WTC11 (cell line): Measurements from ENCODE around the gene ITGA6. TPM values are rescaled to one million over a fixed set of nuclear protein-coding genes. Genes with fewer than 3 reads are reported as not detected.

Experiments
- ATAC-seq: fragments of 200-7000 bp; cut with Tn5 transposase; 2 replicates; pipeline ENCODE4 v1.10.0; 2021; ENCODE audit warnings: mild to moderate bottlenecking, moderate library complexity
- CTCF ChIA-PET: fragments of 300-600 bp; sonication (Branson Sonifier 250); formaldehyde crosslinking; loops from one replicate; lab custom pipeline; 2021; ENCODE audit warnings: antibody characterized with exemption; lab: Charles Lee
- POLR2A ChIA-PET: fragments of 350-600 bp; sonication (Branson Sonifier 250); formaldehyde crosslinking; loops from one replicate; lab custom pipeline; 2021; ENCODE audit warnings: antibody characterized with exemption; lab: Charles Lee
- DNase-seq: peaks from one replicate; pipeline ENCODE4 v3.0.0; 2021; ENCODE audit warnings: low spot score
- H3K27ac Mint-ChIP-seq: 2 replicates; pipeline ENCODE4 v1.8.0; 2021; ENCODE audit warnings: mixed read lengths
- H3K27me3 Mint-ChIP-seq: 2 replicates; pipeline ENCODE4 v1.8.0; 2021; ENCODE audit warnings: low read depth, mild to moderate bottlenecking, moderate library complexity, mixed read lengths
- H3K36me3 Mint-ChIP-seq: 2 replicates; pipeline ENCODE4 v1.8.0; 2021; ENCODE audit warnings: mixed read lengths
- H3K4me1 Mint-ChIP-seq: 2 replicates; pipeline ENCODE4 v1.8.0; 2022; ENCODE audit warnings: mixed read lengths
- H3K4me3 Mint-ChIP-seq: 2 replicates; pipeline ENCODE4 v1.8.0; 2021; ENCODE audit warnings: mild to moderate bottlenecking, moderate library complexity, mixed read lengths
- H3K9me3 Mint-ChIP-seq: 2 replicates; pipeline ENCODE4 v1.8.0; 2021; ENCODE audit warnings: mixed read lengths
- CREB1 ChIP-seq: sonication (generic); formaldehyde crosslinking; IDR thresholded peaks from 2 replicates; pipeline ENCODE4 v1.8.0; 2023; ENCODE audit warnings: mild to moderate bottlenecking, missing genetic modification reagents
- ELF4 ChIP-seq: sonication (generic); formaldehyde crosslinking; IDR thresholded peaks from 2 replicates; pipeline ENCODE4 v1.8.1; 2022; ENCODE audit warnings: low read depth, mild to moderate bottlenecking, moderate library complexity, missing genetic modification reagents
- ETV6 ChIP-seq: sonication (generic); formaldehyde crosslinking; IDR thresholded peaks from 2 replicates; pipeline ENCODE4 v1.8.1; 2022; ENCODE audit warnings: mild to moderate bottlenecking, missing genetic modification reagents
- GTF2I ChIP-seq: fragments of 250-450 bp; sonication (Bioruptor Pico); conservative IDR thresholded peaks from 2 replicates; pipeline ENCODE4 v1.4.0; 2021; ENCODE audit warnings: mild to moderate bottlenecking
- NR2C2 ChIP-seq: sonication (generic); formaldehyde crosslinking; IDR thresholded peaks from 2 replicates; pipeline ENCODE4 v1.8.0; 2022; ENCODE audit warnings: mild to moderate bottlenecking, missing genetic modification reagents
- NR3C1 ChIP-seq: sonication (generic); formaldehyde crosslinking; conservative IDR thresholded peaks from 2 replicates; pipeline ENCODE4 v1.8.1; 2023; ENCODE audit warnings: low read depth, mild to moderate bottlenecking, missing genetic modification reagents
- PRRX2 ChIP-seq: fragments of 250-450 bp; sonication (Bioruptor Pico); IDR thresholded peaks from 2 replicates; pipeline ENCODE4 v1.8.0; 2021; ENCODE audit warnings: mild to moderate bottlenecking
- RORB ChIP-seq: fragments of 250-450 bp; sonication (Bioruptor Pico); IDR thresholded peaks from 2 replicates; pipeline ENCODE4 v1.9.0; 2021; ENCODE audit warnings: mild to moderate bottlenecking
- SOX15 ChIP-seq: fragments of 250-450 bp; sonication (Bioruptor Pico); IDR thresholded peaks from 2 replicates; pipeline ENCODE4 v1.9.0; 2021; ENCODE audit warnings: mild to moderate bottlenecking
- TEAD1 ChIP-seq: sonication (generic); formaldehyde crosslinking; IDR thresholded peaks from 2 replicates; pipeline ENCODE4 v1.8.0; 2022; ENCODE audit warnings: mild to moderate bottlenecking, missing genetic modification reagents
- ZNF232 ChIP-seq: sonication (generic); formaldehyde crosslinking; IDR thresholded peaks from 2 replicates; pipeline ENCODE4 v1.8.0; 2022; ENCODE audit warnings: mild to moderate bottlenecking, missing genetic modification reagents
- ZNF317 ChIP-seq: sonication (generic); formaldehyde crosslinking; IDR thresholded peaks from 2 replicates; pipeline ENCODE4 v1.8.1; 2023; ENCODE audit warnings: low read depth, mild to moderate bottlenecking, moderate library complexity, missing genetic modification reagents, borderline replicate concordance
- ZNF396 ChIP-seq: fragments of 250-450 bp; sonication (Bioruptor Pico); IDR thresholded peaks from 2 replicates; pipeline ENCODE4 v1.8.0; 2021; ENCODE audit warnings: mild to moderate bottlenecking, moderate library complexity, borderline replicate concordance
- ZNF416 ChIP-seq: fragments of 250-450 bp; sonication (Bioruptor Pico); IDR thresholded peaks from 2 replicates; pipeline ENCODE4 v1.9.0; 2021; ENCODE audit warnings: mild to moderate bottlenecking, inconsistent platforms
- total RNA-seq: library from RNA; stranded (reverse); gene quantifications from 3 replicates; pipeline ENCODE4 v1.2.3, GENCODE V29; 2021
- TF ChIP-seq, protein P1 (sequence below): fragments of 250-450 bp; sonication (Bioruptor Pico); IDR thresholded peaks from 2 replicates; pipeline ENCODE4 v1.8.0; 2021; ENCODE audit warnings: mild to moderate bottlenecking
- TF ChIP-seq, protein P2 (sequence below): sonication (generic); formaldehyde crosslinking; IDR thresholded peaks from 2 replicates; pipeline ENCODE4 v1.8.1; 2022; ENCODE audit warnings: missing genetic modification reagents, borderline replicate concordance
- TF ChIP-seq, protein P3 (sequence below): sonication (generic); formaldehyde crosslinking; IDR thresholded peaks from 2 replicates; pipeline ENCODE4 v1.8.0; 2023; ENCODE audit warnings: missing genetic modification reagents, mild to moderate bottlenecking, borderline replicate concordance
- TF ChIP-seq, protein P4 (sequence below): sonication (generic); formaldehyde crosslinking; IDR thresholded peaks from 2 replicates; pipeline ENCODE4 v1.8.1; 2023; ENCODE audit warnings: mild to moderate bottlenecking, missing genetic modification reagents, moderate library complexity
- TF ChIP-seq, protein P5 (sequence below): fragments of 250-450 bp; sonication (Bioruptor Pico); IDR thresholded peaks from 2 replicates; pipeline ENCODE4 v1.9.0; 2021; ENCODE audit warnings: mild to moderate bottlenecking
- TF ChIP-seq, protein P6 (sequence below): sonication (generic); formaldehyde crosslinking; IDR thresholded peaks from 2 replicates; pipeline ENCODE4 v1.8.1; 2023; ENCODE audit warnings: mild to moderate bottlenecking, moderate library complexity, missing genetic modification reagents

ITGA6 gene
- total RNA-seq, 1 experiment from 2014 or later: 83.6 TPM

DNA sequence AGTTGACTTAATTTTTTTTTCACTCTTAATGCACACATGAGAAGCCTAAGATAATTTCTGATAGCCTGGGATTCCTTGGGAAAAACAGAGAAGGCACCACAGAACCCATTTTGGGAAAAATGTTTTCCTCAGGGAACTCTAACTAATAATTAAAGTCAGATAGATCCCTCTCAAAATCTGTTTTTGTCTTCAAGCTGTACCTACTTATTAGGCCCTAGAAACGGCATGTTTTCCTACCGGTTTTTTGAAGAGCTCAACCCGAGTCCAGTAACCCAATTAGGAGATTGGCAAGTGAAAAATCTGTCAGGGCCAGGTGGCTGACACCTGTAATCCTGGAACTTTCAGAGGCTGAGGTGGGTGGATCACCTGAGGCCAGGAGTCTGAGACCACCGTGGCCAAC, 112.4 kb downstream of the ITGA6 start:
- CTCF ChIA-PET: no interaction called here
- Mint-ChIP-seq H3K4me3 (no peak overlapping the region), H3K27ac (no peak overlapping the region), H3K4me1 (peaks cover 11% of the 10 kb centered on the region), H3K27me3 (peaks cover 29% of the 10 kb centered on the region), H3K9me3 (peaks cover 71% of the 10 kb centered on the region), H3K36me3 (peaks cover 85% of the 10 kb centered on the region)
- no peak for TF ChIP-seq NR3C1 (CRISPR knock-in tag)
- no peak for TF ChIP-seq ZNF232 (CRISPR knock-in tag)
- TF ChIP-seq, protein P1, sequence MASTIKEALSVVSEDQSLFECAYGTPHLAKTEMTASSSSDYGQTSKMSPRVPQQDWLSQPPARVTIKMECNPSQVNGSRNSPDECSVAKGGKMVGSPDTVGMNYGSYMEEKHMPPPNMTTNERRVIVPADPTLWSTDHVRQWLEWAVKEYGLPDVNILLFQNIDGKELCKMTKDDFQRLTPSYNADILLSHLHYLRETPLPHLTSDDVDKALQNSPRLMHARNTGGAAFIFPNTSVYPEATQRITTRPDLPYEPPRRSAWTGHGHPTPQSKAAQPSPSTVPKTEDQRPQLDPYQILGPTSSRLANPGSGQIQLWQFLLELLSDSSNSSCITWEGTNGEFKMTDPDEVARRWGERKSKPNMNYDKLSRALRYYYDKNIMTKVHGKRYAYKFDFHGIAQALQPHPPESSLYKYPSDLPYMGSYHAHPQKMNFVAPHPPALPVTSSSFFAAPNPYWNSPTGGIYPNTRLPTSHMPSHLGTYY (CRISPR knock-in tag): no peak
- no peak for TF ChIP-seq RORB (CRISPR knock-in tag)
- no peak for TF ChIP-seq SOX15 (CRISPR knock-in tag)
- no peak for TF ChIP-seq ELF4
- TF ChIP-seq, protein P2, sequence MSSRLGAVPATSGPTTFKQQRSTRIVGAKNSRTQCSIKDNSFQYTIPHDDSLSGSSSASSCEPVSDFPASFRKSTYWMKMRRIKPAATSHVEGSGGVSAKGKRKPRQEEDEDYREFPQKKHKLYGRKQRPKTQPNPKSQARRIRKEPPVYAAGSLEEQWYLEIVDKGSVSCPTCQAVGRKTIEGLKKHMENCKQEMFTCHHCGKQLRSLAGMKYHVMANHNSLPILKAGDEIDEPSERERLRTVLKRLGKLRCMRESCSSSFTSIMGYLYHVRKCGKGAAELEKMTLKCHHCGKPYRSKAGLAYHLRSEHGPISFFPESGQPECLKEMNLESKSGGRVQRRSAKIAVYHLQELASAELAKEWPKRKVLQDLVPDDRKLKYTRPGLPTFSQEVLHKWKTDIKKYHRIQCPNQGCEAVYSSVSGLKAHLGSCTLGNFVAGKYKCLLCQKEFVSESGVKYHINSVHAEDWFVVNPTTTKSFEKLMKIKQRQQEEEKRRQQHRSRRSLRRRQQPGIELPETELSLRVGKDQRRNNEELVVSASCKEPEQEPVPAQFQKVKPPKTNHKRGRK: no peak
- TF ChIP-seq, protein P3, sequence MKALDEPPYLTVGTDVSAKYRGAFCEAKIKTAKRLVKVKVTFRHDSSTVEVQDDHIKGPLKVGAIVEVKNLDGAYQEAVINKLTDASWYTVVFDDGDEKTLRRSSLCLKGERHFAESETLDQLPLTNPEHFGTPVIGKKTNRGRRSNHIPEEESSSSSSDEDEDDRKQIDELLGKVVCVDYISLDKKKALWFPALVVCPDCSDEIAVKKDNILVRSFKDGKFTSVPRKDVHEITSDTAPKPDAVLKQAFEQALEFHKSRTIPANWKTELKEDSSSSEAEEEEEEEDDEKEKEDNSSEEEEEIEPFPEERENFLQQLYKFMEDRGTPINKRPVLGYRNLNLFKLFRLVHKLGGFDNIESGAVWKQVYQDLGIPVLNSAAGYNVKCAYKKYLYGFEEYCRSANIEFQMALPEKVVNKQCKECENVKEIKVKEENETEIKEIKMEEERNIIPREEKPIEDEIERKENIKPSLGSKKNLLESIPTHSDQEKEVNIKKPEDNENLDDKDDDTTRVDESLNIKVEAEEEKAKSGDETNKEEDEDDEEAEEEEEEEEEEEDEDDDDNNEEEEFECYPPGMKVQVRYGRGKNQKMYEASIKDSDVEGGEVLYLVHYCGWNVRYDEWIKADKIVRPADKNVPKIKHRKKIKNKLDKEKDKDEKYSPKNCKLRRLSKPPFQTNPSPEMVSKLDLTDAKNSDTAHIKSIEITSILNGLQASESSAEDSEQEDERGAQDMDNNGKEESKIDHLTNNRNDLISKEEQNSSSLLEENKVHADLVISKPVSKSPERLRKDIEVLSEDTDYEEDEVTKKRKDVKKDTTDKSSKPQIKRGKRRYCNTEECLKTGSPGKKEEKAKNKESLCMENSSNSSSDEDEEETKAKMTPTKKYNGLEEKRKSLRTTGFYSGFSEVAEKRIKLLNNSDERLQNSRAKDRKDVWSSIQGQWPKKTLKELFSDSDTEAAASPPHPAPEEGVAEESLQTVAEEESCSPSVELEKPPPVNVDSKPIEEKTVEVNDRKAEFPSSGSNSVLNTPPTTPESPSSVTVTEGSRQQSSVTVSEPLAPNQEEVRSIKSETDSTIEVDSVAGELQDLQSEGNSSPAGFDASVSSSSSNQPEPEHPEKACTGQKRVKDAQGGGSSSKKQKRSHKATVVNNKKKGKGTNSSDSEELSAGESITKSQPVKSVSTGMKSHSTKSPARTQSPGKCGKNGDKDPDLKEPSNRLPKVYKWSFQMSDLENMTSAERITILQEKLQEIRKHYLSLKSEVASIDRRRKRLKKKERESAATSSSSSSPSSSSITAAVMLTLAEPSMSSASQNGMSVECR (CRISPR knock-in tag): no peak
- no peak for TF ChIP-seq NR2C2 (CRISPR knock-in tag)
- TF ChIP-seq, protein P4, sequence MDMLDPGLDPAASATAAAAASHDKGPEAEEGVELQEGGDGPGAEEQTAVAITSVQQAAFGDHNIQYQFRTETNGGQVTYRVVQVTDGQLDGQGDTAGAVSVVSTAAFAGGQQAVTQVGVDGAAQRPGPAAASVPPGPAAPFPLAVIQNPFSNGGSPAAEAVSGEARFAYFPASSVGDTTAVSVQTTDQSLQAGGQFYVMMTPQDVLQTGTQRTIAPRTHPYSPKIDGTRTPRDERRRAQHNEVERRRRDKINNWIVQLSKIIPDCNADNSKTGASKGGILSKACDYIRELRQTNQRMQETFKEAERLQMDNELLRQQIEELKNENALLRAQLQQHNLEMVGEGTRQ (CRISPR knock-in tag): no peak
- TF ChIP-seq, protein P5, sequence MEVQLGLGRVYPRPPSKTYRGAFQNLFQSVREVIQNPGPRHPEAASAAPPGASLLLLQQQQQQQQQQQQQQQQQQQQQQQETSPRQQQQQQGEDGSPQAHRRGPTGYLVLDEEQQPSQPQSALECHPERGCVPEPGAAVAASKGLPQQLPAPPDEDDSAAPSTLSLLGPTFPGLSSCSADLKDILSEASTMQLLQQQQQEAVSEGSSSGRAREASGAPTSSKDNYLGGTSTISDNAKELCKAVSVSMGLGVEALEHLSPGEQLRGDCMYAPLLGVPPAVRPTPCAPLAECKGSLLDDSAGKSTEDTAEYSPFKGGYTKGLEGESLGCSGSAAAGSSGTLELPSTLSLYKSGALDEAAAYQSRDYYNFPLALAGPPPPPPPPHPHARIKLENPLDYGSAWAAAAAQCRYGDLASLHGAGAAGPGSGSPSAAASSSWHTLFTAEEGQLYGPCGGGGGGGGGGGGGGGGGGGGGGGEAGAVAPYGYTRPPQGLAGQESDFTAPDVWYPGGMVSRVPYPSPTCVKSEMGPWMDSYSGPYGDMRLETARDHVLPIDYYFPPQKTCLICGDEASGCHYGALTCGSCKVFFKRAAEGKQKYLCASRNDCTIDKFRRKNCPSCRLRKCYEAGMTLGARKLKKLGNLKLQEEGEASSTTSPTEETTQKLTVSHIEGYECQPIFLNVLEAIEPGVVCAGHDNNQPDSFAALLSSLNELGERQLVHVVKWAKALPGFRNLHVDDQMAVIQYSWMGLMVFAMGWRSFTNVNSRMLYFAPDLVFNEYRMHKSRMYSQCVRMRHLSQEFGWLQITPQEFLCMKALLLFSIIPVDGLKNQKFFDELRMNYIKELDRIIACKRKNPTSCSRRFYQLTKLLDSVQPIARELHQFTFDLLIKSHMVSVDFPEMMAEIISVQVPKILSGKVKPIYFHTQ (CRISPR knock-in tag): no peak
- POLR2A ChIA-PET: no interaction called here
- no peak for DNase-seq
- ATAC-seq: no peak

DNA sequence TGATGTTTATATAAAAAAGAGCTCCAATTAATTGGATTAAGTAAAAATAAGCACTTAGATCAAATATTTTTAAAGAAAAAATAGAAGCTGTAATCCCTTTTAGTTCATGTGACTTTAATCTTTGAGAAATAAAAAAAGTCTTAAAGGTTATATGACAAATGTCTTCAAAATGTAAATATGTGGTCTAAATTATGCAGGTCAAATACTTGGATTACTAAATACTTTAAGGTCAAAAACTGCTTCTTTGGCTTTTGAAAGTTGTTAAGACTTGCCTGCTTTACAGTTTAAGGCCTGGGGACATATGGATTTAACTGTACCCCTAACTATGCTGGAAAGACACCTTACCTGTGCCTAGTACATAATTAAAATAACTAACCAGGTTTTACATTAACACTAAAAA, 113.0 kb downstream of the ITGA6 start:
- peaks cover 29% of the 10 kb centered on the region for H3K27me3 Mint-ChIP-seq
- ATAC-seq (no peak), DNase-seq (no peak)
- H3K9me3 Mint-ChIP-seq: peaks cover 69% of the 10 kb centered on the region
- no peak for TF ChIP-seq ZNF396
- no peak for TF ChIP-seq ZNF317 (CRISPR knock-in tag)
- TF ChIP-seq, protein P6, sequence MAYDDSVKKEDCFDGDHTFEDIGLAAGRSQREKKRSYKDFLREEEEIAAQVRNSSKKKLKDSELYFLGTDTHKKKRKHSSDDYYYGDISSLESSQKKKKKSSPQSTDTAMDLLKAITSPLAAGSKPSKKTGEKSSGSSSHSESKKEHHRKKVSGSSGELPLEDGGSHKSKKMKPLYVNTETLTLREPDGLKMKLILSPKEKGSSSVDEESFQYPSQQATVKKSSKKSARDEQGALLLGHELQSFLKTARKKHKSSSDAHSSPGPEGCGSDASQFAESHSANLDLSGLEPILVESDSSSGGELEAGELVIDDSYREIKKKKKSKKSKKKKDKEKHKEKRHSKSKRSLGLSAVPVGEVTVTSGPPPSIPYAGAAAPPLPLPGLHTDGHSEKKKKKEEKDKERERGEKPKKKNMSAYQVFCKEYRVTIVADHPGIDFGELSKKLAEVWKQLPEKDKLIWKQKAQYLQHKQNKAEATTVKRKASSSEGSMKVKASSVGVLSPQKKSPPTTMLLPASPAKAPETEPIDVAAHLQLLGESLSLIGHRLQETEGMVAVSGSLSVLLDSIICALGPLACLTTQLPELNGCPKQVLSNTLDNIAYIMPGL: no peak
- TF ChIP-seq ZNF416: no peak
- no peak for TF ChIP-seq PRRX2
- no peak for TF ChIP-seq NR2C2 (CRISPR knock-in tag)
- TF ChIP-seq ETV6 (CRISPR knock-in tag): no peak
- TF ChIP-seq GTF2I (CRISPR knock-in tag): no peak
- TF ChIP-seq TEAD1 (CRISPR knock-in tag): no peak
- TF ChIP-seq CREB1 (CRISPR knock-in tag): no peak
- ChIA-PET CTCF (no interaction called here), POLR2A (no interaction called here)
- H3K4me3 Mint-ChIP-seq: no peak overlapping the region
- H3K4me1 Mint-ChIP-seq: peaks cover 5% of the 10 kb centered on the region
- H3K36me3 Mint-ChIP-seq: peaks cover 85% of the 10 kb centered on the region
- H3K27ac Mint-ChIP-seq: no peak overlapping the region
